Measurements from ENCODE around the gene MAD1L1.
"Not testable (repeated sequence)": the region's sequence is repeated elsewhere in the genome, so short reads cannot be mapped to it uniquely, and the experiment has no call there.

MAD1L1 gene

GRCh38 chr7:1819259-1819841, 413.4 kb downstream of the MAD1L1 start:
- no peak overlapping the region for H3K4me3 ChIP-seq
- no peak overlapping the region for H3K27ac ChIP-seq
- no peak for DNase-seq (ENCODE audit: low read depth, low spot score)
- no peaks in the 10 kb centered on the region for H3K36me3 ChIP-seq (ENCODE audit: insufficient read depth, low read length)
- no peak for TF ChIP-seq EZH2 (IDR thresholded peaks at IDR 0.05)
- no peaks in the 10 kb centered on the region for H3K9me3 ChIP-seq (ENCODE audit: low read depth, low read length)
- H3K9ac ChIP-seq (ENCODE audit: insufficient read length) = no peak overlapping the region

GRCh38 chr7:1818575-1819258, 414.0 kb downstream of the MAD1L1 start:
- Histone ChIP-seq H3K27ac (no peak overlapping the region), H3K4me3 (no peak overlapping the region), H3K9ac (ENCODE audit: insufficient read length) (no peak overlapping the region), H3K36me3 (ENCODE audit: insufficient read depth, low read length) (no peaks in the 10 kb centered on the region), H3K9me3 (ENCODE audit: low read depth, low read length) (no peaks in the 10 kb centered on the region)
- no peak for DNase-seq (ENCODE audit: low read depth, low spot score)
- TF ChIP-seq POLR2AphosphoS5 (IDR thresholded peaks at IDR 0.05; ENCODE audit: borderline replicate concordance, low read depth, low read length) (no peak), EZH2 (IDR thresholded peaks at IDR 0.05) (no peak), FOXP2 (optimal IDR thresholded peaks at IDR 0.05; ENCODE audit: control extremely low read depth, extremely low read length, insufficient read depth) (no peak)

- DNase-seq (ENCODE audit: low read depth, low spot score) = no peak
- Histone ChIP-seq H3K36me3 (ENCODE audit: insufficient read depth, low read length) (no peaks in the 10 kb centered on the region), H3K9ac (ENCODE audit: insufficient read length) (no peak overlapping the region), H3K27ac (no peak overlapping the region), H3K9me3 (ENCODE audit: low read depth, low read length) (no peaks in the 10 kb centered on the region), H3K4me3 (no peak overlapping the region)
- TF ChIP-seq FOXP2 (optimal IDR thresholded peaks at IDR 0.05; ENCODE audit: control extremely low read depth, extremely low read length, insufficient read depth) = no peak
Measured at GRCh38 chr7:1817061-1817712, 415.6 kb downstream of the MAD1L1 start.

GRCh38 chr7:1816451-1816850, 416.3 kb downstream of the MAD1L1 start:
- H3K9me3 ChIP-seq (ENCODE audit: low read depth, low read length); H3K9ac ChIP-seq (ENCODE audit: insufficient read length); H3K27ac ChIP-seq; DNase-seq (ENCODE audit: low read depth, low spot score); H3K4me3 ChIP-seq; H3K36me3 ChIP-seq (ENCODE audit: insufficient read depth, low read length): not testable (repeated sequence)

- H3K27ac ChIP-seq; H3K9me3 ChIP-seq (ENCODE audit: low read depth, low read length); DNase-seq (ENCODE audit: low read depth, low spot score); H3K9ac ChIP-seq (ENCODE audit: insufficient read length); H3K4me3 ChIP-seq; H3K36me3 ChIP-seq (ENCODE audit: insufficient read depth, low read length): not testable (repeated sequence)
Measured at GRCh38 chr7:1815551-1816281, 417.0 kb downstream of the MAD1L1 start.

- no peak overlapping the region for H3K9ac ChIP-seq (ENCODE audit: insufficient read length)
- no peak for TF ChIP-seq EZH2 (IDR thresholded peaks at IDR 0.05)
- no peak for TF ChIP-seq FOXP2 (optimal IDR thresholded peaks at IDR 0.05; ENCODE audit: control extremely low read depth, extremely low read length, insufficient read depth)
- no peaks in the 10 kb centered on the region for H3K36me3 ChIP-seq (ENCODE audit: insufficient read depth, low read length)
- no peak for DNase-seq (ENCODE audit: low read depth, low spot score)
- no peaks in the 10 kb centered on the region for H3K9me3 ChIP-seq (ENCODE audit: low read depth, low read length)
- H3K4me3 ChIP-seq = no peak overlapping the region
- H3K27ac ChIP-seq = no peak overlapping the region
Measured at GRCh38 chr7:1815051-1815481, 417.7 kb downstream of the MAD1L1 start.

GRCh38 chr7:1814089-1814811, 418.5 kb downstream of the MAD1L1 start:
- Histone ChIP-seq H3K9ac (ENCODE audit: insufficient read length) (no peak overlapping the region), H3K9me3 (ENCODE audit: low read depth, low read length) (no peaks in the 10 kb centered on the region), H3K4me3 (no peak overlapping the region), H3K36me3 (ENCODE audit: insufficient read depth, low read length) (no peaks in the 10 kb centered on the region), H3K27ac (no peak overlapping the region)
- DNase-seq (ENCODE audit: low read depth, low spot score) = no peak
- TF ChIP-seq FOXP2 (optimal IDR thresholded peaks at IDR 0.05; ENCODE audit: control extremely low read depth, extremely low read length, insufficient read depth) (no peak), EZH2 (IDR thresholded peaks at IDR 0.05) (no peak), POLR2AphosphoS5 (IDR thresholded peaks at IDR 0.05; ENCODE audit: borderline replicate concordance, low read depth, low read length) (no peak)

- no peak for DNase-seq (ENCODE audit: low read depth, low spot score)
- Histone ChIP-seq H3K27ac (no peak overlapping the region), H3K9me3 (ENCODE audit: low read depth, low read length) (no peaks in the 10 kb centered on the region), H3K9ac (ENCODE audit: insufficient read length) (no peak overlapping the region), H3K36me3 (ENCODE audit: insufficient read depth, low read length) (no peaks in the 10 kb centered on the region), H3K4me3 (no peak overlapping the region)
- no peak for TF ChIP-seq EZH2 (IDR thresholded peaks at IDR 0.05)
- TF ChIP-seq FOXP2 (optimal IDR thresholded peaks at IDR 0.05; ENCODE audit: control extremely low read depth, extremely low read length, insufficient read depth) = no peak
- no peak for TF ChIP-seq POLR2AphosphoS5 (IDR thresholded peaks at IDR 0.05; ENCODE audit: borderline replicate concordance, low read depth, low read length)
Measured at GRCh38 chr7:1813394-1814088, 419.2 kb downstream of the MAD1L1 start.
